ENCODE measurements around the gene FAP.

DNA sequence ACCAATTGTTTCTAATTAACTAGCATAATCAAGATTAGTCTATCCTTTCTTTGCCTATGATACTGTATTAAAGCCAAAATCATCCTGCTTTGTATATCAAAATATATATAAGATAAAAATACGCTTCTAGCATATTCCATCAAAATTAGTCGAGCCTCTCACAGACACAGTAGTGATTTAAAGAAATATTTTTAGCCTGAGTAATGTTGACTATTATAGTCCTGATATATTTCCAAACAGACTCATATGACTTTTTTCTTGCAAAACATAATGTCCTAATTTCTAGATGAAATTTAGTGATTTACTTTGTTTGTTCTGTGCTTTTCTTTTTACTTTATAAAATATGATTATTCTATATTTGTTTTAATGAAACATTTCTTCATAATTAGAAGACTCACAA is 30.9 kb downstream of the FAP start:
- TF ChIP-seq EZH2 (IDR thresholded peaks at IDR 0.05; ENCODE audit: insufficient read depth, poor library complexity, severe bottlenecking), result no peak
- TF ChIP-seq EZH2phosphoT487 (IDR thresholded peaks at IDR 0.05; ENCODE audit: insufficient read depth, low read depth), result no peak

Measured in GM23248 (cell line).